Fibroblast of peridontal ligament (primary cell): ENCODE measurements around the gene OR6S1.
A peak's percentile ranks its signal among the peaks of the same experiment; 100 is the strongest.
"Not testable (repeated sequence)": the region's sequence is repeated elsewhere in the genome, so short reads cannot be mapped to it uniquely, and the experiment has no call there.

Source experiments
- DNase-seq: peaks from one replicate; pipeline ENCODE4 v3.0.0-alpha.2; 2010; ENCODE audit errors: extremely low read depth

The OR6S1 gene

GRCh38 chr14:20631880-20632389, 9.6 kb downstream of the OR6S1 start:
- DNase-seq = peak; percentile 51

GRCh38 chr14:20631023-20631879, 10.2 kb downstream of the OR6S1 start:
- peak; percentile 75 for DNase-seq

- DNase-seq = no peak
These were observed 11.0 kb downstream of the OR6S1 start for GRCh38 chr14:20630340-20631022.

GRCh38 chr14:20628063-20628854, 13.2 kb downstream of the OR6S1 start:
- DNase-seq = no peak

GRCh38 chr14:20627346-20628027, 14.0 kb downstream of the OR6S1 start:
- DNase-seq = no peak

- DNase-seq = no peak
These were observed 15.2 kb downstream of the OR6S1 start for GRCh38 chr14:20626274-20626673.

- peak; percentile 51 for DNase-seq
These were observed 16.9 kb downstream of the OR6S1 start for GRCh38 chr14:20624495-20625070.

GRCh38 chr14:20623798-20624197, 17.7 kb downstream of the OR6S1 start:
- DNase-seq = no peak

- no peak for DNase-seq
These were observed 18.6 kb downstream of the OR6S1 start for GRCh38 chr14:20622816-20623291.

GRCh38 chr14:20620798-20621478, 20.6 kb downstream of the OR6S1 start:
- DNase-seq = no peak

GRCh38 chr14:20619688-20620087, 21.8 kb downstream of the OR6S1 start:
- not testable (repeated sequence) for DNase-seq

GRCh38 chr14:20618271-20618749, 23.2 kb downstream of the OR6S1 start:
- DNase-seq = no peak

GRCh38 chr14:20617138-20618003, 24.1 kb downstream of the OR6S1 start:
- no peak for DNase-seq

- no peak for DNase-seq
These were observed 25.5 kb downstream of the OR6S1 start for GRCh38 chr14:20615996-20616395.

GRCh38 chr14:20614038-20614840, 27.3 kb downstream of the OR6S1 start:
- no peak for DNase-seq

- DNase-seq = peak; percentile 99
These were observed 28.1 kb downstream of the OR6S1 start for GRCh38 chr14:20613094-20614037.

- no peak for DNase-seq
These were observed 29.1 kb downstream of the OR6S1 start for GRCh38 chr14:20612403-20612802.
